ENCODE data around the gene CIAO1.

- TF ChIP-seq CTCF (conservative IDR thresholded peaks at IDR 0.05 in 1 of 2, IDR thresholded peaks at IDR 0.05 in 1 of 2; ENCODE audit: low read depth in 1 of 2, low read length in 2 of 2) (no peak), EZH2 (IDR thresholded peaks at IDR 0.05; ENCODE audit: low read length, missing control alignments) (no peak)
These were observed 39.9 kb downstream of the CIAO1 start for GRCh38 chr2:96305979-96306308.
